A673 (cell line): ENCODE results near the gene EVI5L.

Experiments
- EZH2 ChIP-seq: fragments of 200-600 bp; sonication (generic); IDR thresholded peaks from 2 replicates; pipeline ENCODE4 v1.6.1; 2017; ENCODE audit warnings: borderline replicate concordance, low read depth, mild to moderate bottlenecking, mixed read lengths, antibody characterized with exemption, low read length; ENCODE audit not compliant: poor library complexity, severe bottlenecking
- TF ChIP-seq, protein P1 (sequence below): fragments of 300-800, 200-600 bp; sonication (generic); conservative IDR thresholded peaks from 2 replicates; pipeline ENCODE4 v1.5.1; 2017; ENCODE audit warnings: low read depth, mild to moderate bottlenecking, antibody characterized with exemption, low read length, moderate library complexity, mixed read lengths

DNA sequence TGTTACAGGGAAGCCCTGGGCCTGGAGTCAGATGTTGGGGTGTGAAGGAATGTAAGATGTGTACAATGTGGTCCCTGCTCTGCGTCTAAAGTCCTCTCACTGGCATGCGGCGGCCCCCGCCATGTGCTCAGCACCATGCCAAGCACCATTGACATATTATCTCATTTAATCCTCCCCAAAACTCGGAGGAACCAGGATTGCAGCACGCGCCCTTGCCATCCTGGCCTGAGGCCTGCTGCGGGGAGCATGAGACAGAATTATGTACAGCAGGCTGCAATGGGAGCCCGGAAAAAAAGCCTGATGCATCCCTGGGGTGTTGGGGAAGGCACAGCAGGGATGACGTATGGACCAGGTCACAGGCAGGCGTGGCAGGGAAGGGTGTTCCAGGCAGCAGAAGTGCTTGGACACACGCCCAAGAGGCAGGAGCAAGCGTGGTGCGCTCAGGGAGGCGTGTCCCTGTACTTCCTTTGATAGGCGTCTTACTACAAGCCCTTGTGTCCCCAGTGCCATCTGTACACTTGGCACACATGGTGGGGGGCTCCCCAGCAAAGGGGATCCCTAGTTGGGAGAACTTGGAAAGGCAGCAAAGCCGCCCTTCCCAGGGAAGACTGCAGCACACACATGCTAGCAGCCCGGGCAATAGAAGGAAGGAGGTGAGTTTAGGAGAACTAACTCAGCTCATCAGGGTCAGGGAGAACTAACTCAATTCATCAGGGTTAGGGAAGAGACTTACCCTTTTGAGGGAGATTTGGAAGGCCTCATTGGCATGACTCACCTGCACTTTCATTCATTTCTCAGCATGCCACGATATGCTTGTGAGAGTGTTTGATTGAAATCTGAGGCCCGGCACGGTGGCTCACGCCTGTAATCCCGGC is 3.4 kb downstream of the EVI5L start:
- TF ChIP-seq, protein P1, sequence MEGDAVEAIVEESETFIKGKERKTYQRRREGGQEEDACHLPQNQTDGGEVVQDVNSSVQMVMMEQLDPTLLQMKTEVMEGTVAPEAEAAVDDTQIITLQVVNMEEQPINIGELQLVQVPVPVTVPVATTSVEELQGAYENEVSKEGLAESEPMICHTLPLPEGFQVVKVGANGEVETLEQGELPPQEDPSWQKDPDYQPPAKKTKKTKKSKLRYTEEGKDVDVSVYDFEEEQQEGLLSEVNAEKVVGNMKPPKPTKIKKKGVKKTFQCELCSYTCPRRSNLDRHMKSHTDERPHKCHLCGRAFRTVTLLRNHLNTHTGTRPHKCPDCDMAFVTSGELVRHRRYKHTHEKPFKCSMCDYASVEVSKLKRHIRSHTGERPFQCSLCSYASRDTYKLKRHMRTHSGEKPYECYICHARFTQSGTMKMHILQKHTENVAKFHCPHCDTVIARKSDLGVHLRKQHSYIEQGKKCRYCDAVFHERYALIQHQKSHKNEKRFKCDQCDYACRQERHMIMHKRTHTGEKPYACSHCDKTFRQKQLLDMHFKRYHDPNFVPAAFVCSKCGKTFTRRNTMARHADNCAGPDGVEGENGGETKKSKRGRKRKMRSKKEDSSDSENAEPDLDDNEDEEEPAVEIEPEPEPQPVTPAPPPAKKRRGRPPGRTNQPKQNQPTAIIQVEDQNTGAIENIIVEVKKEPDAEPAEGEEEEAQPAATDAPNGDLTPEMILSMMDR = no peak
- TF ChIP-seq EZH2 = no peak
